ENCODE measurements around the gene IGF1.

- TF ChIP-seq CTCF (conservative IDR thresholded peaks at IDR 0.05 in 1 of 2, IDR thresholded peaks at IDR 0.05 in 1 of 2; ENCODE audit: extremely low read depth in 1 of 2, insufficient read depth in 1 of 2, low read depth in 1 of 2, low read length in 2 of 2) (no peak), EZH2 (IDR thresholded peaks at IDR 0.05; ENCODE audit: borderline replicate concordance, low read length) (no peak)
These were observed 69.9 kb downstream of the IGF1 start for GRCh38 chr12:102410511-102410910.

All from mammary epithelial cell (primary cell).